ENCODE results near the gene UGT1A3. TPM values are rescaled to one million over a fixed set of nuclear protein-coding genes. Genes with fewer than 3 reads are reported as not detected.

Gene UGT1A3
- total and polyA plus RNA-seq, 2 donors (not counting 1 experiment from before 2014, with no cell fraction given), result not detected

DNA sequence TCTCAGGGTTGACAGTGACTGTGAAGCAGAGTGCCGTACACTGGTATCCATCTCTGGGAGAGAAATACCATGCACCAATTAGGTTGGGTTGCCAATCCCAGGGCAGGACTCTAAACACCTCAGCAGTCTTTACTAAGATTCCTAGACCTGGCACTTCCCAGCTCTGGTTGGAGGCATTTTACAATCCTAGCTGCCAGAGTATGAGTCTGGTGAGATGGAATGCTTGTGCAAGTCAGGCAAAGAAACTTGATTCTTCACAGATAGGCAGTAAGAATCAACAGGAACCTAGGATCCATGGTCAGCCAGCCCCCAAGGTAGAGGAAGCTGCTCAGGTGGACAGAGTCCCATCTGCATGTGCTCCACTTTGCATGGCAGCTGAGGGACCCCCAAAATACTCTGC is 22.1 kb upstream of the UGT1A3 start:
- H2AFZ ChIP-seq (ENCODE audit: insufficient read depth, low read depth, low read length, poor library complexity, severe bottlenecking), result no peak overlapping the region
- no peak for TF ChIP-seq CTCF (IDR thresholded peaks at IDR 0.05)
- no peak for TF ChIP-seq EZH2 (IDR thresholded peaks at IDR 0.05; ENCODE audit: borderline replicate concordance, insufficient read depth, low read depth, low read length, poor library complexity, severe bottlenecking)
- peaks cover 0 to 3% (median 0%) of the 10 kb centered on the region in 4 experiments for H3K27me3 ChIP-seq (replicated peaks in 1 of 4; ENCODE audit: control extremely low read depth in 1 of 4, control insufficient read depth in 3 of 4, insufficient read depth in 4 of 4, low read length in 3 of 4)
- Mint-ChIP-seq H3K9me3 (ENCODE audit: insufficient read depth) (no peaks in the 10 kb centered on the region), H3K4me3 (no peak overlapping the region), H3K4me1 (peaks cover 3% of the 10 kb centered on the region), H3K27ac (no peak overlapping the region), H3K27me3 (peaks cover 28% of the 10 kb centered on the region)
- no peaks in the 10 kb centered on the region for H3K36me3 ChIP-seq (replicated peaks in 1 of 2; ENCODE audit: control extremely low read depth in 1 of 2, control insufficient read depth in 1 of 2, extremely low read depth in 1 of 2, insufficient read depth in 2 of 2, low read length in 1 of 2)
- H3K4me2 ChIP-seq (replicated peaks; ENCODE audit: low read depth, low read length, poor library complexity, severe bottlenecking), result no peak overlapping the region
- H3K9ac ChIP-seq (ENCODE audit: low read length), result no peak overlapping the region
- DNase-seq (no peak), ATAC-seq (ENCODE audit: low read depth) (no peak)
- H3K4me3 ChIP-seq (ENCODE audit: control extremely low read depth in 1 of 5, extremely low read depth in 1 of 5, insufficient read depth in 1 of 5, low read depth in 2 of 5, low read length in 4 of 5), result no peak overlapping the region
- peaks cover 0 to 8% (median 0%) of the 10 kb centered on the region in 3 donors for H3K9me3 ChIP-seq (ENCODE audit: control extremely low read depth in 1 of 3, control insufficient read depth in 2 of 3, insufficient read depth in 1 of 3, low read length in 2 of 3)
- no peaks in the 10 kb centered on the region for H4K20me1 ChIP-seq (ENCODE audit: control insufficient read depth, insufficient read depth, low read length, poor library complexity, severe bottlenecking)
- 100% methylated on average over 1 of the region's 1 CpG for WGBS (ENCODE audit: insufficient coverage)
- ChIA-PET CTCF (interaction anchor here (0.7 to 1.2 kb wide), 3 partner anchors 11 to 17 kb away, joined by 3 read pairs; no protein-coding TSS in a partner anchor), POLR2A (interaction anchor here (0.7 kb wide), 1 partner anchor 487 kb away, joined by 3 read pairs; no protein-coding TSS in a partner anchor)
- intact Hi-C loops (cut with micrococcal nuclease), result no loop called here
- H3K4me1 ChIP-seq (ENCODE audit: control insufficient read depth in 2 of 2, insufficient read depth in 2 of 2, low read length in 2 of 2), result no peaks in the 10 kb centered on the region
- no peaks in the 10 kb centered on the region for H3K79me2 ChIP-seq (ENCODE audit: control insufficient read depth, insufficient read depth, low read length)
- no peak overlapping the region for H3K27ac ChIP-seq (ENCODE audit: low read length in 2 of 2)

GRCh38 chr2:233707940-233708644 is 20.8 kb upstream of the UGT1A3 start:
- Histone ChIP-seq H3K36me3 (replicated peaks in 1 of 2; ENCODE audit: control extremely low read depth in 1 of 2, control insufficient read depth in 1 of 2, extremely low read depth in 1 of 2, insufficient read depth in 2 of 2, low read length in 1 of 2) (no peaks in the 10 kb centered on the region), H3K27ac (ENCODE audit: low read length in 2 of 2) (no peak overlapping the region), H3K79me2 (ENCODE audit: control insufficient read depth, insufficient read depth, low read length) (no peaks in the 10 kb centered on the region), H3K4me2 (replicated peaks; ENCODE audit: low read depth, low read length, poor library complexity, severe bottlenecking) (no peak overlapping the region), H3K4me3 (ENCODE audit: control extremely low read depth in 1 of 5, extremely low read depth in 1 of 5, insufficient read depth in 1 of 5, low read depth in 2 of 5, low read length in 4 of 5) (no peak overlapping the region), H2AFZ (ENCODE audit: insufficient read depth, low read depth, low read length, poor library complexity, severe bottlenecking) (no peak overlapping the region), H3K4me1 (ENCODE audit: control insufficient read depth in 2 of 2, insufficient read depth in 2 of 2, low read length in 2 of 2) (no peaks in the 10 kb centered on the region), H3K27me3 (replicated peaks in 1 of 4; ENCODE audit: control extremely low read depth in 1 of 4, control insufficient read depth in 3 of 4, insufficient read depth in 4 of 4, low read length in 3 of 4) (peaks cover 0 to 3% (median 0%) of the 10 kb centered on the region in 4 experiments), H3K9me3 (ENCODE audit: control extremely low read depth in 1 of 3, control insufficient read depth in 2 of 3, insufficient read depth in 1 of 3, low read length in 2 of 3) (peaks cover 0 to 8% (median 0%) of the 10 kb centered on the region in 3 donors), H4K20me1 (ENCODE audit: control insufficient read depth, insufficient read depth, low read length, poor library complexity, severe bottlenecking) (no peaks in the 10 kb centered on the region), H3K9ac (ENCODE audit: low read length) (no peak overlapping the region)
- no peak overlapping the region for H3K27ac Mint-ChIP-seq
- ATAC-seq (ENCODE audit: low read depth) (no peak), DNase-seq (no peak)
- H3K4me1 Mint-ChIP-seq, result peaks cover 3% of the 10 kb centered on the region
- no peak overlapping the region for H3K4me3 Mint-ChIP-seq
- WGBS (ENCODE audit: insufficient coverage), result 90% methylated on average over 3 of the region's 10 CpGs
- POLR2A ChIA-PET, result no interaction called here
- H3K9me3 Mint-ChIP-seq (ENCODE audit: insufficient read depth), result no peaks in the 10 kb centered on the region
- TF ChIP-seq CTCF (IDR thresholded peaks at IDR 0.05), result no peak
- TF ChIP-seq EZH2 (IDR thresholded peaks at IDR 0.05; ENCODE audit: borderline replicate concordance, insufficient read depth, low read depth, low read length, poor library complexity, severe bottlenecking), result no peak
- intact Hi-C loops (cut with micrococcal nuclease), result no loop called here
- CTCF ChIA-PET, result interaction anchor here (1.3 kb wide), 1 partner anchor 8 kb away, joined by 3 read pairs; no protein-coding TSS in a partner anchor
- H3K27me3 Mint-ChIP-seq, result peaks cover 31% of the 10 kb centered on the region

Measured in B cell (primary cell).